ENCODE measurements around the gene HSD17B4.
"Not testable (repeated sequence)": the region's sequence is repeated elsewhere in the genome, so short reads cannot be mapped to it uniquely, and the experiment has no call there.

HSD17B4 gene

GRCh38 chr5:119480629-119481028 is 28.3 kb downstream of the HSD17B4 start:
- H3K27me3 ChIP-seq (ENCODE audit: control insufficient read depth, insufficient read depth, low read length); DNase-seq (ENCODE audit: low read depth, low spot score); H3K4me3 ChIP-seq (ENCODE audit: low read length); H3K36me3 ChIP-seq (ENCODE audit: control insufficient read depth, insufficient read depth, low read length); H3K27ac ChIP-seq (ENCODE audit: low read length); H3K4me1 ChIP-seq (ENCODE audit: control insufficient read depth, insufficient read depth, low read length); H3K9me3 ChIP-seq (ENCODE audit: control insufficient read depth, insufficient read depth, low read length): not testable (repeated sequence)
- no CpG with 5 or more reads among the region's 10 CpGs for WGBS (ENCODE audit: insufficient coverage, insufficient read length)

- Histone ChIP-seq H3K36me3 (ENCODE audit: control insufficient read depth, insufficient read depth, low read length) (no peaks in the 10 kb centered on the region), H3K4me3 (ENCODE audit: low read length) (no peak overlapping the region), H3K27me3 (ENCODE audit: control insufficient read depth, insufficient read depth, low read length) (no peaks in the 10 kb centered on the region), H3K27ac (ENCODE audit: low read length) (no peak overlapping the region), H3K4me1 (ENCODE audit: control insufficient read depth, insufficient read depth, low read length) (peaks cover 2% of the 10 kb centered on the region; the same call in 1 of the 2 replicates), H3K9me3 (ENCODE audit: control insufficient read depth, insufficient read depth, low read length) (no peaks in the 10 kb centered on the region)
- no CpG with 5 or more reads among the region's 1 CpG for WGBS (ENCODE audit: insufficient coverage, insufficient read length)
- no peak for DNase-seq (ENCODE audit: low read depth, low spot score)
Observed at GRCh38 chr5:119483155-119483554, 30.9 kb downstream of the HSD17B4 start.

GRCh38 chr5:119484884-119485283 is 32.6 kb downstream of the HSD17B4 start:
- Histone ChIP-seq H3K4me3 (ENCODE audit: low read length) (no peak overlapping the region), H3K27me3 (ENCODE audit: control insufficient read depth, insufficient read depth, low read length) (no peaks in the 10 kb centered on the region), H3K9me3 (ENCODE audit: control insufficient read depth, insufficient read depth, low read length) (no peaks in the 10 kb centered on the region), H3K27ac (ENCODE audit: low read length) (no peak overlapping the region), H3K36me3 (ENCODE audit: control insufficient read depth, insufficient read depth, low read length) (no peaks in the 10 kb centered on the region), H3K4me1 (ENCODE audit: control insufficient read depth, insufficient read depth, low read length) (no peaks in the 10 kb centered on the region; the same call in 1 of the 2 replicates)
- no peak for DNase-seq (ENCODE audit: low read depth, low spot score)
- no CpG with 5 or more reads among the region's 4 CpGs for WGBS (ENCODE audit: insufficient coverage, insufficient read length)

DNA sequence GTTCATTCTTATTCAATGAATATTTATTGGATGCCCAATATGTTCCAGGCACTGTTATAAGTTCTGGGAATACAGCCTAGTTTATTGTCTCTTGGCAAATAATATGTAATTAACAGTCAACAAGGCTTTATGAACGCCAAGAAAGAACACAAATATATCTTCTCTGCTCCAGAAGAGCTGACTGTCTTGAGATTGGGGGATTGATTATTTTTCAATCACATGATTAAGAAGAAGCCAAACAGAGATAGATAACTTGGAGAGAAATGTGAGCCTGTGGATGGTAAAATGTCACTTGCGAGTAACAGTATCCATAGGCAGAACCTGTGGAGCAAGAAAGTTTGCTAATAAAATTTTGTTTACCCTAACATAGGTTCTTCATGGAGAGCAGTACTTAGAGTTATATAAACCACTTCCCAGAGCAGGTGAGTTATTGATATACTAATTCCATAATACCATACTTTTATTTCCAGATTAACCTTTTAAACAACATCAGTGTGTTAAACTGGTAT is 49.4 kb downstream of the HSD17B4 start:
- no CpG with 5 or more reads among the region's 2 CpGs for WGBS (ENCODE audit: insufficient coverage, insufficient read length)

GRCh38 chr5:119503939-119504338 is 51.6 kb downstream of the HSD17B4 start:
- WGBS (ENCODE audit: insufficient coverage, insufficient read length), result no CpG with 5 or more reads among the region's 4 CpGs
- not testable (repeated sequence) for H3K4me1 ChIP-seq (ENCODE audit: control insufficient read depth, insufficient read depth, low read length); H3K9me3 ChIP-seq (ENCODE audit: control insufficient read depth, insufficient read depth, low read length); H3K27ac ChIP-seq (ENCODE audit: low read length); DNase-seq (ENCODE audit: low read depth, low spot score); H3K27me3 ChIP-seq (ENCODE audit: control insufficient read depth, insufficient read depth, low read length); H3K36me3 ChIP-seq (ENCODE audit: control insufficient read depth, insufficient read depth, low read length); H3K4me3 ChIP-seq (ENCODE audit: low read length)

More for the DNA sequence above, 49.4 kb downstream of the HSD17B4 start:
- no peaks in the 10 kb centered on the region for H3K27me3 ChIP-seq (ENCODE audit: control insufficient read depth, insufficient read depth, low read length)
- no peak for DNase-seq (ENCODE audit: low read depth, low spot score)
- no peak overlapping the region for H3K27ac ChIP-seq (ENCODE audit: low read length)
- peaks cover 2% of the 10 kb centered on the region; the same call in 1 of the 2 replicates for H3K36me3 ChIP-seq (ENCODE audit: control insufficient read depth, insufficient read depth, low read length)
- no peaks in the 10 kb centered on the region for H3K9me3 ChIP-seq (ENCODE audit: control insufficient read depth, insufficient read depth, low read length)
- H3K4me1 ChIP-seq (ENCODE audit: control insufficient read depth, insufficient read depth, low read length), result no peaks in the 10 kb centered on the region
- no peak overlapping the region for H3K4me3 ChIP-seq (ENCODE audit: low read length)

DNA sequence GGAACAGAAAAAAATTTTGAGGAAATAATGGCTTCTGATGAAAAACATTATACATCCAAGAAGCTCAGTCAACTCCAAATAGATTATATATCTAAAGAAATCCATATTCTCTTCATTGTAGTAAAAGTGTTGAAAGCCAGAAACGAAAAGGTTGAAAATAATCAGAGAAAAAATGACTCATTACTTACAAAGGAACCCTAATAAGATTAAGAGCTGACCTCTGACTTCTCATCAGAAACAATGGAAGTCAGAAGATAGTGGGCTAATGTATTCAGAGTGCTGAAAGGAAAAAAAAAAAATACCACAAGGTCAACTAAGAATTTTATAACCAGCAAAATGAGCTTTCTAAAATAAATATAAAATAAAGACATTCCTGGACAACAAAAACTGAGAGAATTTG is 60.0 kb downstream of the HSD17B4 start:
- Histone ChIP-seq H3K4me1 (ENCODE audit: control insufficient read depth, insufficient read depth, low read length) (no peaks in the 10 kb centered on the region), H3K27me3 (ENCODE audit: control insufficient read depth, insufficient read depth, low read length) (no peaks in the 10 kb centered on the region), H3K4me3 (ENCODE audit: low read length) (no peak overlapping the region), H3K36me3 (ENCODE audit: control insufficient read depth, insufficient read depth, low read length) (no peaks in the 10 kb centered on the region; the same call in 1 of the 2 replicates), H3K9me3 (ENCODE audit: control insufficient read depth, insufficient read depth, low read length) (no peaks in the 10 kb centered on the region), H3K27ac (ENCODE audit: low read length) (no peak overlapping the region)
- WGBS (ENCODE audit: insufficient coverage, insufficient read length), result no CpG with 5 or more reads among the region's 1 CpG
- no peak for DNase-seq (ENCODE audit: low read depth, low spot score)

GRCh38 chr5:119515192-119515591 is 62.9 kb downstream of the HSD17B4 start:
- no peaks in the 10 kb centered on the region for H3K4me1 ChIP-seq (ENCODE audit: control insufficient read depth, insufficient read depth, low read length)
- DNase-seq (ENCODE audit: low read depth, low spot score), result no peak
- H3K9me3 ChIP-seq (ENCODE audit: control insufficient read depth, insufficient read depth, low read length), result no peaks in the 10 kb centered on the region
- H3K27me3 ChIP-seq (ENCODE audit: control insufficient read depth, insufficient read depth, low read length), result no peaks in the 10 kb centered on the region
- H3K36me3 ChIP-seq (ENCODE audit: control insufficient read depth, insufficient read depth, low read length), result no peaks in the 10 kb centered on the region; the same call in 1 of the 2 replicates
- H3K4me3 ChIP-seq (ENCODE audit: low read length), result no peak overlapping the region
- H3K27ac ChIP-seq (ENCODE audit: low read length), result no peak overlapping the region
- WGBS (ENCODE audit: insufficient coverage, insufficient read length), result no CpG with 5 or more reads among the region's 2 CpGs

DNA sequence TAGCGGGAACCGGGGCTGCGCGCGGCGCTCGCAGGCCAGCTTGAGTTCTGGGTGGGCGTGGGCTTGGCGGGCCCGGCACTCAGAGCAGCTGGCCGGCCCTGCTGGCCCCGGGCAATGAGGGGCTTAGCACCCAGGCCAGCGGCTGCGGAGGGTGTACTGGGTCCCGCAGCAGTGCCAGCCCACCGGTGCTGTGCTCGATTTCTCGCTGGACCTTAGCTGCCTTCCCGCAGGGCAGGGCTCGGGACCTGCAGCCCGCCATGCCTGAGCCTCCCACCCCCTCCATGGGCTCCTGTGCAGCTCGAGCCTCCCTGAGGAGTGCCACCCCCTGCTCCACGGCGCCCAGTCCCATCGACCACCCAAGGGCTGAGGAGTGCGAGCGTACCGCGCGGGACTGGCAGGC is 64.8 kb downstream of the HSD17B4 start:
- H3K4me1 ChIP-seq (ENCODE audit: control insufficient read depth, insufficient read depth, low read length), result not testable (repeated sequence)
- WGBS (ENCODE audit: insufficient coverage, insufficient read length), result no CpG with 5 or more reads among the region's 30 CpGs

DNA sequence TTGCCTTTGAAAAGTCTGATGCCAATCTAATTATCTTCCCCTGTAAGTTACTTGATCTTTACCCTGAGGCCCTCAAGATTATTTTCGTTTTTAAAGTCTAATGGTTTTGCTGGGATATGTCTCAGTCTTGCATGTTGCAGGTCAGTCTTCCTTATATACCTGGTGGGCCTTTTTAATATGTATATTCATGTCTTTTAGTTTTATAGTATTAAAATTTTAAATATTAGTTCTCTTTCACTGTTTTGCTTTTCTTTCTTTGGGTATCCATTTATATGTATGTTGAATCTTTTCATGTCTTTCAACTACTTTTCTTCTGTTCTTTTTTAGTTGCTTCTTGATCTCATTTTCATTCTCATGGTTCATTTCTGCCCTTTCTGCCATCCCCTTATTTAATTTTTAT is 68.9 kb downstream of the HSD17B4 start:
- Histone ChIP-seq H3K27me3 (ENCODE audit: control insufficient read depth, insufficient read depth, low read length) (no peaks in the 10 kb centered on the region), H3K4me1 (ENCODE audit: control insufficient read depth, insufficient read depth, low read length) (no peaks in the 10 kb centered on the region), H3K36me3 (ENCODE audit: control insufficient read depth, insufficient read depth, low read length) (no peaks in the 10 kb centered on the region), H3K9me3 (ENCODE audit: control insufficient read depth, insufficient read depth, low read length) (no peaks in the 10 kb centered on the region), H3K4me3 (ENCODE audit: low read length) (no peak overlapping the region), H3K27ac (ENCODE audit: low read length) (no peak overlapping the region)
- no peak for DNase-seq (ENCODE audit: low read depth, low spot score)
- no CpG with 5 or more reads among the region's 1 CpG for WGBS (ENCODE audit: insufficient coverage, insufficient read length)

More for the DNA sequence above, 64.8 kb downstream of the HSD17B4 start:
- H3K9me3 ChIP-seq (ENCODE audit: control insufficient read depth, insufficient read depth, low read length); H3K27ac ChIP-seq (ENCODE audit: low read length); H3K27me3 ChIP-seq (ENCODE audit: control insufficient read depth, insufficient read depth, low read length); H3K4me3 ChIP-seq (ENCODE audit: low read length); H3K36me3 ChIP-seq (ENCODE audit: control insufficient read depth, insufficient read depth, low read length); DNase-seq (ENCODE audit: low read depth, low spot score): not testable (repeated sequence)

GRCh38 chr5:119522841-119523240 is 70.5 kb downstream of the HSD17B4 start:
- H3K27ac ChIP-seq (ENCODE audit: low read length), result no peak overlapping the region
- H3K27me3 ChIP-seq (ENCODE audit: control insufficient read depth, insufficient read depth, low read length), result no peaks in the 10 kb centered on the region
- WGBS (ENCODE audit: insufficient coverage, insufficient read length), result no CpG with 5 or more reads among the region's 1 CpG
- H3K9me3 ChIP-seq (ENCODE audit: control insufficient read depth, insufficient read depth, low read length), result no peaks in the 10 kb centered on the region
- H3K36me3 ChIP-seq (ENCODE audit: control insufficient read depth, insufficient read depth, low read length), result no peaks in the 10 kb centered on the region
- no peak overlapping the region for H3K4me3 ChIP-seq (ENCODE audit: low read length)
- no peak for DNase-seq (ENCODE audit: low read depth, low spot score)
- no peaks in the 10 kb centered on the region for H3K4me1 ChIP-seq (ENCODE audit: control insufficient read depth, insufficient read depth, low read length)

- H3K4me3 ChIP-seq (ENCODE audit: low read length), result no peak overlapping the region
- no peaks in the 10 kb centered on the region for H3K4me1 ChIP-seq (ENCODE audit: control insufficient read depth, insufficient read depth, low read length)
- no peaks in the 10 kb centered on the region for H3K9me3 ChIP-seq (ENCODE audit: control insufficient read depth, insufficient read depth, low read length)
- H3K27ac ChIP-seq (ENCODE audit: low read length), result no peak overlapping the region
- H3K27me3 ChIP-seq (ENCODE audit: control insufficient read depth, insufficient read depth, low read length), result no peaks in the 10 kb centered on the region
- H3K36me3 ChIP-seq (ENCODE audit: control insufficient read depth, insufficient read depth, low read length), result no peaks in the 10 kb centered on the region
- DNase-seq (ENCODE audit: low read depth, low spot score), result no peak
- WGBS (ENCODE audit: insufficient coverage, insufficient read length), result no CpG with 5 or more reads among the region's 3 CpGs
Observed at GRCh38 chr5:119524485-119524884, 72.2 kb downstream of the HSD17B4 start.

Measured in iPS DF 6.9 (cell line).